Measurements from ENCODE around the gene LST1. TPM values are rescaled to one million over a fixed set of nuclear protein-coding genes. Genes with fewer than 3 reads are reported as not detected.
A peak's percentile ranks its signal among the peaks of the same experiment; 100 is the strongest.

The LST1 gene
- total RNA-seq, 1 experiment from 2014 or later = 0.69 TPM

DNA sequence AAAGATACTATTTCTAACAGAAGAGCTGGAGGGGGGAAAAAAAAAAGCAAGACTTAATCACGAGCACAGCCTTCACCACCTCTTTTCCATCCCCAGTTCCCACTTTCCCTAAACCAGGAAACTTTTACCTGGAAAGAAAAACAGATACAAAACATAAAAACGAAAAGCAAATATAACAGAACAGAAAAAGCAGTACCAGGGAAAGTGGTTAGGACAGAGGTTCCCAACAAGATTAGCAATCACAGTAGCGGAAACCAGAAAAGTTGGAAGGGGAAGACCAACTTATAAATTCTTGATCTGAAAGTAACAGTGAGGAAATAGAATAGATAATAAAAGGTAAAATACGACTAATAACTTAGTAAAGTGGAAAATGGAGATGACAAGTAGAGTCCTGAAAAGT, 45.4 kb upstream of the LST1 start:
- peaks cover 32% of the 10 kb centered on the region; the same call in 1 of the 2 replicates for H4K20me1 ChIP-seq (ENCODE audit: insufficient read depth)
- ChIA-PET CTCF (interaction anchor here (1.3 kb wide), 1 partner anchor 58 kb away, joined by 8 read pairs; no protein-coding TSS in a partner anchor), RAD21 (ENCODE audit: low non-redundant PET in 1 of 2, low total read pairs in 2 of 2, uncharacterized antibody in 2 of 2, unreplicated experiment in 2 of 2) (interaction anchor here in 1 of 2 experiments (1.7 kb wide), 1 partner anchor 58 kb away, joined by 5 read pairs; no protein-coding TSS in a partner anchor), POLR2A (interaction anchor here (0.7 to 2.1 kb wide), 7 partner anchors 11 to 1666 kb away, joined by 3 to 10 read pairs (median 5); no protein-coding TSS in a partner anchor)
- H3K27me3 ChIP-seq (ENCODE audit: insufficient read depth, low read length) = no peaks in the 10 kb centered on the region
- H3K36me3 ChIP-seq (ENCODE audit: control insufficient read depth in 1 of 2, insufficient read depth in 2 of 2, low read length in 2 of 2) = peaks cover 44 to 47% of the 10 kb centered on the region in 2 experiments
- peaks cover 14 to 26% of the 10 kb centered on the region in 2 experiments for H3K4me1 ChIP-seq (ENCODE audit: control insufficient read depth in 1 of 2, insufficient read depth in 2 of 2, low read length in 2 of 2)
- no peaks in the 10 kb centered on the region for H3K9me3 ChIP-seq (ENCODE audit: control insufficient read depth in 1 of 2, insufficient read depth in 1 of 2, low read depth in 1 of 2, low read length in 2 of 2)
- H3K27ac ChIP-seq (ENCODE audit: low read depth, low read length) = peak overlapping the region; percentile 96
- no peak for ATAC-seq
- intact Hi-C loops (cut with micrococcal nuclease) = loop anchor here (10.0 kb wide), 1 partner anchor 294 kb away; no protein-coding TSS in a partner anchor
- no peak for DNase-seq (ENCODE audit: low read depth, low spot score)
- peak overlapping the region; percentile 85 to 98 for H3K4me3 ChIP-seq (replicated peaks in 1 of 2; ENCODE audit: low read depth in 1 of 2, low read length in 2 of 2)
- H3K9me2 ChIP-seq (ENCODE audit: insufficient read depth) = no peaks in the 10 kb centered on the region
- no peak for TF ChIP-seq RAD21 (IDR thresholded peaks at IDR 0.05; ENCODE audit: low read depth)
- TF ChIP-seq SRF (IDR thresholded peaks at IDR 0.05; ENCODE audit: low read depth) = no peak
- no peak for TF ChIP-seq TCF7L2 (IDR thresholded peaks at IDR 0.05; ENCODE audit: borderline replicate concordance, extremely low read depth, insufficient read depth, insufficient read length)
- TF ChIP-seq ZFX (IDR thresholded peaks at IDR 0.05) = no peak
- TF ChIP-seq JUND (IDR thresholded peaks at IDR 0.05) = no peak
- TF ChIP-seq, protein P1, sequence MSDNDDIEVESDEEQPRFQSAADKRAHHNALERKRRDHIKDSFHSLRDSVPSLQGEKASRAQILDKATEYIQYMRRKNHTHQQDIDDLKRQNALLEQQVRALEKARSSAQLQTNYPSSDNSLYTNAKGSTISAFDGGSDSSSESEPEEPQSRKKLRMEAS (IDR thresholded peaks at IDR 0.05) = no peak
- TF ChIP-seq YY1 (IDR thresholded peaks at IDR 0.05; ENCODE audit: extremely low read depth, insufficient replicate concordance, low read depth, low read length) = no peak
- no peak for TF ChIP-seq ZNF274 (IDR thresholded peaks at IDR 0.05; ENCODE audit: low read depth, low read length)
- TF ChIP-seq, protein P2, sequence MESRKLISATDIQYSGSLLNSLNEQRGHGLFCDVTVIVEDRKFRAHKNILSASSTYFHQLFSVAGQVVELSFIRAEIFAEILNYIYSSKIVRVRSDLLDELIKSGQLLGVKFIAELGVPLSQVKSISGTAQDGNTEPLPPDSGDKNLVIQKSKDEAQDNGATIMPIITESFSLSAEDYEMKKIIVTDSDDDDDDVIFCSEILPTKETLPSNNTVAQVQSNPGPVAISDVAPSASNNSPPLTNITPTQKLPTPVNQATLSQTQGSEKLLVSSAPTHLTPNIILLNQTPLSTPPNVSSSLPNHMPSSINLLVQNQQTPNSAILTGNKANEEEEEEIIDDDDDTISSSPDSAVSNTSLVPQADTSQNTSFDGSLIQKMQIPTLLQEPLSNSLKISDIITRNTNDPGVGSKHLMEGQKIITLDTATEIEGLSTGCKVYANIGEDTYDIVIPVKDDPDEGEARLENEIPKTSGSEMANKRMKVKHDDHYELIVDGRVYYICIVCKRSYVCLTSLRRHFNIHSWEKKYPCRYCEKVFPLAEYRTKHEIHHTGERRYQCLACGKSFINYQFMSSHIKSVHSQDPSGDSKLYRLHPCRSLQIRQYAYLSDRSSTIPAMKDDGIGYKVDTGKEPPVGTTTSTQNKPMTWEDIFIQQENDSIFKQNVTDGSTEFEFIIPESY (IDR thresholded peaks at IDR 0.05; ENCODE audit: extremely low read depth, insufficient replicate concordance, low read length) = no peak
- TF ChIP-seq EZH2phosphoT487 (IDR thresholded peaks at IDR 0.05; ENCODE audit: borderline replicate concordance) = no peak
- TF ChIP-seq FOSL1 (IDR thresholded peaks at IDR 0.05; ENCODE audit: low read depth) = no peak
- TF ChIP-seq, protein P3, sequence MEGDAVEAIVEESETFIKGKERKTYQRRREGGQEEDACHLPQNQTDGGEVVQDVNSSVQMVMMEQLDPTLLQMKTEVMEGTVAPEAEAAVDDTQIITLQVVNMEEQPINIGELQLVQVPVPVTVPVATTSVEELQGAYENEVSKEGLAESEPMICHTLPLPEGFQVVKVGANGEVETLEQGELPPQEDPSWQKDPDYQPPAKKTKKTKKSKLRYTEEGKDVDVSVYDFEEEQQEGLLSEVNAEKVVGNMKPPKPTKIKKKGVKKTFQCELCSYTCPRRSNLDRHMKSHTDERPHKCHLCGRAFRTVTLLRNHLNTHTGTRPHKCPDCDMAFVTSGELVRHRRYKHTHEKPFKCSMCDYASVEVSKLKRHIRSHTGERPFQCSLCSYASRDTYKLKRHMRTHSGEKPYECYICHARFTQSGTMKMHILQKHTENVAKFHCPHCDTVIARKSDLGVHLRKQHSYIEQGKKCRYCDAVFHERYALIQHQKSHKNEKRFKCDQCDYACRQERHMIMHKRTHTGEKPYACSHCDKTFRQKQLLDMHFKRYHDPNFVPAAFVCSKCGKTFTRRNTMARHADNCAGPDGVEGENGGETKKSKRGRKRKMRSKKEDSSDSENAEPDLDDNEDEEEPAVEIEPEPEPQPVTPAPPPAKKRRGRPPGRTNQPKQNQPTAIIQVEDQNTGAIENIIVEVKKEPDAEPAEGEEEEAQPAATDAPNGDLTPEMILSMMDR (IDR thresholded peaks at IDR 0.05 in 2 of 3, conservative IDR thresholded peaks at IDR 0.05 in 1 of 3; ENCODE audit: borderline replicate concordance in 1 of 3, insufficient read depth in 1 of 3, low read depth in 2 of 3, low read length in 2 of 3) = no peak
- TF ChIP-seq EGR1 (IDR thresholded peaks at IDR 0.05; ENCODE audit: low read depth) = no peak
- H2AFZ ChIP-seq (ENCODE audit: low read depth, low read length, poor library complexity, severe bottlenecking) = no peak overlapping the region
- peak overlapping the region; percentile 97 for H3K9ac ChIP-seq (ENCODE audit: low read length)
- no TSS peak for BruUV-seq (replicated peaks)
- peak overlapping the region; percentile 85 for H3K4me2 ChIP-seq (ENCODE audit: low read length)
- H3K79me2 ChIP-seq (ENCODE audit: insufficient read depth, low read length) = peaks cover 69% of the 10 kb centered on the region

Data from HCT116 (cell line).